ENCODE data around the gene GXYLT1.
"Not testable (repeated sequence)": the region's sequence is repeated elsewhere in the genome, so short reads cannot be mapped to it uniquely, and the experiment has no call there.

The GXYLT1 gene, protein sequence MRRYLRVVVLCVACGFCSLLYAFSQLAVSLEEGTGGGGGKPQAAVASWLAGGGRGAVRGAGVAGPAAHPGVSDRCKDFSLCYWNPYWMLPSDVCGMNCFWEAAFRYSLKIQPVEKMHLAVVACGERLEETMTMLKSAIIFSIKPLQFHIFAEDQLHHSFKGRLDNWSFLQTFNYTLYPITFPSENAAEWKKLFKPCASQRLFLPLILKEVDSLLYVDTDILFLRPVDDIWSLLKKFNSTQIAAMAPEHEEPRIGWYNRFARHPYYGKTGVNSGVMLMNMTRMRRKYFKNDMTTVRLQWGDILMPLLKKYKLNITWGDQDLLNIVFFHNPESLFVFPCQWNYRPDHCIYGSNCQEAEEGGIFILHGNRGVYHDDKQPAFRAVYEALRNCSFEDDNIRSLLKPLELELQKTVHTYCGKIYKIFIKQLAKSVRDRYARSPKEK

DNA sequence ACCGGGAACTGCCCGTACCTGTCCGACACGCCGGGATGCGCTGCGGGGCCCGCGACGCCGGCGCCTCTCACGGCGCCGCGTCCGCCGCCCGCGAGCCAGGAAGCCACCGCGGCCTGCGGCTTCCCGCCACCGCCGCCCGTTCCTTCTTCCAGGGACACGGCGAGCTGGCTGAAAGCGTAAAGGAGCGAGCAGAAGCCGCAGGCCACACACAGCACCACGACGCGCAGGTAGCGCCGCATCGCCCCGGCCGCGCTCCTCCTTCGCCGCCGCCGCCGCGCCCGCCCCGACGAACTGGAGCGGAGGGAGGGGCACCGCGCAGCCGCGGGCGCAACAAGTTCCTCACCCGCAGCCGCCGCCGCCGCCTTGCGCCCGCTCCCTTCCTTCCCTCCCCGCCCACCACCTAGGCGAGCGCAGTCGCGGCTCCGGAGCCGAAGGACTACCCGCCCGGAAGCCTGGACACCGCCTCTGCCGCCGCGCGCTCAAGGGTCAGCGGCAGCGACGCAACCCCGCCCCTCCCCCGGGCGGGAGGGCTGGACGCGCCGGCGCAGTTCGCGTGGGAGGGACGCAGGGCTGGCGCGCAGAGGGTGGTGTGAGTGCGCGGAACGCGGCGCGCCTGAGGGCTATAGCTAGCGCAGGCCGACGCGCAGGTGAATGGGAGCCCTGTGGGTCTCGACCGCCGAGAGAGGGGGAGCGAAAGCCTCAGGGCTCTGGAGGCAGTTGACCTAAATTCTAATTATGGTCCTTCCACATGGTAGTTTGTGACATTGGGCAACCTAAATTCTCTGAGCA is at the start of gene GXYLT1:
TSS of gene GXYLT1 (minus strand) at position 467 of the 789 bp plus-strand sequence. CDS start at position 239, 228 bp downstream.
- in situ Hi-C loops (cut with HindIII; ENCODE audit: low pct_ligation_motif_present, low pct_unique_long_range_greater_than_20kb, low sequenced_read_pairs), result no loop called here
- peak; percentile 99 for DNase-seq

DNA sequence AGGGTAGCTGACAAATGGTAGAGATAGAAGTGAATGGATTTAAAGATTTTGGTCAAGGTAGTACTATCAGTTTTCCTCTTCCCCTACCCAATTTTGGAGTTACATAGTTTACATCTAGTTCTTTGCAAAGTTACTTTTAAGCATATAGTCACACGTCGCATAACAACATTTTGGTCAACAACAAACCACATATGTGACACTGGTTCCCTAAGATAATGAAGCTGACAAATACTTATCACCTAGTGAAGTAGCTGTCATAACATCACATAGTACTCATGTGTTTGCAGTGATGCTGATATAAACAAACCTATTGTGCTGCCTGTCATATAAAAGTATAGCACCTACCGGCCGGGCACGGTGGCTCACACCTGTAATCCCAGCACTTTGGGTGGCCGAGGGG is 48.0 kb upstream of the GXYLT1 start:
- no peak for DNase-seq
- in situ Hi-C loops (cut with HindIII; ENCODE audit: low pct_ligation_motif_present, low pct_unique_long_range_greater_than_20kb, low sequenced_read_pairs), result no loop called here

DNA sequence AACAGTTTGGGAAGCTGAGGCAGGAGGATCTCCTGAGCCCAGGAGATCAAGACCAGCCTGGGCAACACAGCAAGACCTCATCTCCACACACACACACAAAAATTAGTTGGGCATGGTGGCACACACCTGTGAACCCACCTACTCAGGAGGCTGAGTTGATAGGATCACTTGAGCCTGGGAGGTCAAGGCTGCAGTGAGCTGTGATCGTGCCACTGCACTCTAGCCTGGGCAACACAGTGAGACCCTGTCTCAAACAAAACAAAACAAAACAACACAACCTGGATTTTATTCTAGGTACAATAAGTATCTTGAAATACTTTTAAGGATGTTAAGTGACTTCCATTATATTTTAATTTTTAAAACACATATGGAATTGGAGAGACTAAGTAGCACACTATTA is 47.6 kb upstream of the GXYLT1 start:
- in situ Hi-C loops (cut with HindIII; ENCODE audit: low pct_ligation_motif_present, low pct_unique_long_range_greater_than_20kb, low sequenced_read_pairs), result no loop called here

DNA sequence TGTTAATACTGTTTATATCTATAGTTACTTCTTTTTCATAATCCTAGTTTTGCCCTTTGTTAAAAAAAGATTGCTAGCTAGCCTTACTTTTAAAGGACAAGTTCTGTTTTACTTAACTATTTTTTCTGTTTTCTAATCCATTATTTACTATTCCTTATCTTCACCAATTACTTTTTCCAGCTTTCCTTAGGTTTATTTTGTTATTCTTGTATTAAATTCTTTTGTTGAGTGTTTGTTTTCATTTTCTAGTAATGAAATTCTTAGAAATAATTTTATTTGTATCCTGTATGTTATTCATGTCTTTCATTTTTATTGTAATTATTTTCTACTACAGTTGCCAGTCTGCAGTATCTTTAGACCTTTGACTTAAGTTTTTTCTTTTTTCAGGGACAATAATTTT is 45.7 kb upstream of the GXYLT1 start:
- in situ Hi-C loops (cut with HindIII; ENCODE audit: low pct_ligation_motif_present, low pct_unique_long_range_greater_than_20kb, low sequenced_read_pairs), result no loop called here

More for the DNA sequence above, 47.6 kb upstream of the GXYLT1 start:
- DNase-seq, result no peak

DNA sequence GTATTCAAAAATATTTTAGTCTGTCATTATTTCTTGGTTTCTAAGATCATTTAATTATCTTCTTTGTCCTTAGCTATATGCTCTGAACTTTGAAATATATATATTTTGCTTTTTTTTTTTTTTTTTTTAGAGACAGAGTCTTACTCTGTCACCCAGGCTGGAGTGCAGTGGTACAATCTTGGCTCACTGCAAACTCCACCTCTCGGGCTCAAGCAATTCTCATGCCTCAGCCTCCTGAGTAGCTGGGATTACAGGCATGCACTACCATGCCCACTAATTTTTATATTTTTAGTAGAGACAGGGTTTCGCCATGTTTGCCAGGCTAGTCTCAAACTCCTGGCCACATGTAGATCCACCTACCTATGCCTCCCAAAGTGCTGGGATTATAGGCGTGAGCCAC is 43.6 kb upstream of the GXYLT1 start:
- not testable (repeated sequence) for DNase-seq

More for the DNA sequence above, 45.7 kb upstream of the GXYLT1 start:
- no peak for DNase-seq

DNA sequence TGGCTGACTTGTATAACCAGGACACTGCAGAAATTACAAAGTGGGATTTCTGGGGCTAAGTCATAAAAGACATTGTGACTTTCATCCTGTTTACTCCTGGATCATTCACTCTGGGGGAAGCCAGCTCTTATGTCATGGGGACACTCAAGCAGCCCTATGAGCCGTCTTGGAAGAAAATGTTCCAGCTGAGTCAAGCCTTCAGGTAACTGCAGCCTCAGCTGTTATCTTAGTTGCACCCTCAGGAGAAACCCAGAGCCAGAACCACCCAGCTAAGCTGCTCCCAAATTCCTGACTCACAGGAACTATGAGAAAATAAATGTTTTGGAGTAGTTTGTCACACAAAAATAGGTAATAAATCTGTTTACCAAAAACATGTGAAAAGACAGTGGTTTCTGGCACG is 43.1 kb upstream of the GXYLT1 start:
- in situ Hi-C loops (cut with HindIII; ENCODE audit: low pct_ligation_motif_present, low pct_unique_long_range_greater_than_20kb, low sequenced_read_pairs), result no loop called here

More for the DNA sequence above, 43.6 kb upstream of the GXYLT1 start:
- in situ Hi-C loops (cut with HindIII; ENCODE audit: low pct_ligation_motif_present, low pct_unique_long_range_greater_than_20kb, low sequenced_read_pairs), result not testable (repeated sequence)

DNA sequence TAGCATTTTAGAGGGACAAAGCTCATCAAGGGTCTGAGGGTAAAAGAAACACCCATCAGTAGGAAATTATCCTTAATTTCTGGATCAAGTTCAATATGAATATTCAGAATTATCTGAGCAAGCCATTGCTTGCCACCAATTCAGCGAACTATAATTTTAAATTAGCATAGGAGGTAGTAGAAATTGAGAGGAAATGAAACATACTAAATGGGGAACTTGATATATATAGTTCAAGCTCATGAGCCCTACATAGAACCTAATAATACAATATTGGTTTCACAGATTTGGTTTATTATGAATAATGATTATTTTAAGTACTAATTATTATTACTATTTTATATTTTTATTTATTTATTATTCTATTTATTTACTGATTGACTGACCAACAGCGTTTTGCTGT is 42.1 kb upstream of the GXYLT1 start:
- no peak for DNase-seq
- in situ Hi-C loops (cut with HindIII; ENCODE audit: low pct_ligation_motif_present, low pct_unique_long_range_greater_than_20kb, low sequenced_read_pairs), result no loop called here

More for the DNA sequence above, 43.1 kb upstream of the GXYLT1 start:
- no peak for DNase-seq

DNA sequence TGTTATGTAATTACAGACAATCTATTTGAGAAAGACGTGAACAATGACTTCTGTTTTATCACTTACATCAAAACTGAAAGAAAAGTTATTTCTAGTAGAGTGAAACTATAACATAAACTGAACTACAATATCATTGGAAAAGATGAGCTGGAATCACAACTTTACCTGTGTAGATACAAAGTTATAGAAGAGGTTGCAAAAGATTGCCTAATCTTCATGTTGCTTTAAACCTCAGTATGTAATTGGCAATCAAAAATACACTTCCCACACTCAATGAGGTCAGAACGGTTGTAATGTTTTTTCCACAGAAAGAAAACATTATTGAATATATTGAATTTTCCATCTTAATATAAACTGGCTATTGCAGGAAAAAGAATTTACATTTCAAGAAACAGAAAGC is 37.7 kb upstream of the GXYLT1 start:
- in situ Hi-C loops (cut with HindIII; ENCODE audit: low pct_ligation_motif_present, low pct_unique_long_range_greater_than_20kb, low sequenced_read_pairs), result no loop called here
- no peak for DNase-seq

DNA sequence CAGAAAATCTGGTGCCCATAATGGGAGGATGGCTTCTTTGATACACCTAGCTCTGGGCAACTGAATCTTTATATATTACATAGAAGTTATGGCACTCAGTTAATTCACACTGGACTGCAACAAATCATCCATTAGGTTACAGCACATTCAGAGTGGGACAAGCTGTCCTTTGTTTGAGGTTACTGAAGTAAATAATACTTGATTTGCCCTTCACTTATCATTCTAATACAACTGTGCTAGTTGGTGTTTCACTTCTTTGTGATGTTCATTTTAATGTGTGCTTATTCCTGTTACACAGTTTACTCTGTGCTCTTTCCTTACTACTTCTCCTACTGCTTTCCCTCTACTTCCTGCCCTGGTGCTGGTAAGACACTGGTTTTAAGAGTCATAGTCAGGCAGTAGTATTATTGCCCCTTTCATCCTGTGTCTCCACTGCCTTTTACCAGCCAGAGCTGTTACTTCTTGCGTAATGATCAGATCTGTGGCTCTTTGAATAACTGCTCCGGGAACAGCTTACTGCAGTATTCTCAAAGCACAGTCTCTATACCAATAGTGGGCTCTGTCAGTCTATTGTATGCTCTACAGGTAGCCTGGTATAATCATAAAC is 36.4 kb upstream of the GXYLT1 start:
- no peak for DNase-seq
- in situ Hi-C loops (cut with HindIII; ENCODE audit: low pct_ligation_motif_present, low pct_unique_long_range_greater_than_20kb, low sequenced_read_pairs), result no loop called here

DNA sequence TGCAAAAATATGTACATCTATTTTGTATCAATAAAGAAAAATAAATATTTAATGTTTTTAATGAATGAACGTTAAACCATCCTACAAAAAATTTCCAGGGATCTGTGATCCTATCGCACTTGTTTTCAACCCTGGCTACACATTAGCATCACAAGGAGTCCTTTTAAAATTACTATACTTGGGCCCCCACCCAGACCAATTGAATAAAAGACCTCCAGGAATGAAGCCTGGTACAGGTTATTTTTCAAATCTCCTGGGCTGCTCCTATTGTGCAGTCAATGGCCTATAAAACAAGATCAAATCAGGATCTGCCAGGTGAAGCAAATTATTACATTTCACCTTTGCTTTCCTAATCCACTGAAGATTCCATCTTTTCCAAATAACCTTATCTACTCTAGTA is 33.4 kb upstream of the GXYLT1 start:
- in situ Hi-C loops (cut with HindIII; ENCODE audit: low pct_ligation_motif_present, low pct_unique_long_range_greater_than_20kb, low sequenced_read_pairs), result no loop called here
- no peak for DNase-seq

DNA sequence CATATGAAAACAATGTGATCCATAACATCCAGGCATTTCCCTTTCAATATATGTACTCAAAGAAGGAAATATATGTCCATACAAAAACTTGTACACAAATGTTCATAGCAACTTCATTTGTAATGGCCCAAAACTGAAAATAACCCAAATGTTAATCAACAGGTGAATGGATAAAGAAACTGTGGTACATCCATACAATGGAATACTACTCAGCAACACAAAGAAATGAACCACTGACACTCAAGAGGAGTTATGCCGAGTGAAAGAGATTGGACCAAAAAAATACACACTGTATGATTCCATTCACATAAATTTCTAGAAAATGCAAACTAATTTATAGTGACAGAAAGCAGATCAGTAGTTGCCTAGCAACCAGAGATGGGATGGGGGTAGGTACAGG is 30.3 kb upstream of the GXYLT1 start:
- DNase-seq, result no peak
- in situ Hi-C loops (cut with HindIII; ENCODE audit: low pct_ligation_motif_present, low pct_unique_long_range_greater_than_20kb, low sequenced_read_pairs), result no loop called here

DNA sequence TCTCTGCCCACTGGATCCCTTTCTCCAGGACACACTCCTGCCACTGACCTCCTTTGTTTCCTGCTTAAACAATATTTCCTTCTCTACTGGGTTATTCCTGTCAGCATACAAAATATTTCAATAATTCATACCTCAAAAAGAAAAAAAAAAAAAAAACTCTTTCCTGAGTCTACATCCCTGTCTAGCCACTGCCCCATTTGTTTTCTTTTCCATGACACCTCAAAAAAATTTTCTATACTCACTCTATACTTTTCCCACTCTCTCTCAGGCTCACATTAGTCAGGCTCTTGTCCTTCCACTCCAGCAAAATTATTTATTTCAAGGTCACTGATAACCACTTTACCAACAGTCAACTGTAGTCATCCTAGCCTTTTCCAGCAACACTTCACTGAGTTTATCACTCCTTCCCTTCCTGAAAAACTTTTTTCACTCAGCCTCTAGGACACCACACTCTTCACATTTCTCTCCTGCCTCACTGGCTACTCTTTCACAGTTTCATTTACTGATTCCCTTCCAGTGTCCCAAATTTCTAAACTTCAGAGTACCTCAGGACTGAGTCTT is 29.4 kb upstream of the GXYLT1 start:
- in situ Hi-C loops (cut with HindIII; ENCODE audit: low pct_ligation_motif_present, low pct_unique_long_range_greater_than_20kb, low sequenced_read_pairs), result no loop called here

DNA sequence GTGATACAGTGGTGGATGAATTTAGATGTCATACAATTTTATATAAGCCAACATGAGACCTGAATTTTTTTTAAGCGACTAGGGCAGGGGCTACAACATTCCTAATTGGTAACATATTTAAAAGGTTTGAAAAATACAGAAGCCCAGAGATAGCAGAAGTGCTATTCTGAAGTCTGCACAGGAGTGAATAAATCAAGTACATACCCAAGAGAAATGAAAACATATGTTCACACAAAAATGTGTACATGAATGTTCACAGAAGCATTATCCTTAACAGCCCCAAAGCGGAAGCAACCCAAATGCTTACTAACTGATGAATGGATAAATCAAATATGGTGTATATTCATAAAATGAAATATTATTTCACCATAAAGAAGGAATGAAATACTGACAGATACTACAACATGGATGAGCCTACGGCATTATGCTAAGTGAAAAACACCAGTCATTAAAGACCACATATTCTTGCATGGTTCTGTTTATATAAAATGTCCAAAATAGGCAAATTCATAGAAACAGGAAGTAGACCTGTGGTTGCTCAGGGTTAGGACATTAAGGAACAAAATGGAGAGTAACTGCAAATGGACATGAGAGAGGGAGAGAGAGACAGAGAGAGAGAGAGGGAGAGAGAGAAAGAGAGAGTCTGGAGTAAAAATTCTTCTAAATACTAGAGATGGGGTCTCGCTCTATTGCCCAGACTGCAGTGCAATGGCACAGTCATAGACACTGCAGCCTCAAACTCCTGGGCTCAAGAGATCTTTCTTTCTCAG is 28.0 kb upstream of the GXYLT1 start:
- no peak for DNase-seq
- in situ Hi-C loops (cut with HindIII; ENCODE audit: low pct_ligation_motif_present, low pct_unique_long_range_greater_than_20kb, low sequenced_read_pairs), result no loop called here

More for the DNA sequence above, 29.4 kb upstream of the GXYLT1 start:
- DNase-seq, result no peak

DNA sequence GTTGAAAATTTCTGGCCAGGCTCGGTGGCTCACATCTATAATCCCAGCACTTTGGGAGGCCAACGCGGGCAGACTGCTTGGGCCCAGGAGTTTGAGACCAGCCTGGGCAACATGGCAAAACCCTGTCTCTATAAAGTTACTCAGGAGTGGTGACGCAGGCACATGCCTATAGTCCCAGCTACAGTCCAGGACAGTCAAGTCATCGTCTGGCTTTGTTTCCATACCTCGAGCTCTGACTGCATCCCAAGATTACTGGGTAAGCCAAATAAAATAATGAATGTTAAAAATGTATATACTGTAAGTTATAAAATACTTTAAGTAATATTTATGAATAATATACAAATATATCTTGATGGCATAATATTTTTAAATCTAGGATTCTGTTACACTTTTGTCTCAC is 23.0 kb upstream of the GXYLT1 start:
- in situ Hi-C loops (cut with HindIII; ENCODE audit: low pct_ligation_motif_present, low pct_unique_long_range_greater_than_20kb, low sequenced_read_pairs), result no loop called here
- DNase-seq, result no peak

DNA sequence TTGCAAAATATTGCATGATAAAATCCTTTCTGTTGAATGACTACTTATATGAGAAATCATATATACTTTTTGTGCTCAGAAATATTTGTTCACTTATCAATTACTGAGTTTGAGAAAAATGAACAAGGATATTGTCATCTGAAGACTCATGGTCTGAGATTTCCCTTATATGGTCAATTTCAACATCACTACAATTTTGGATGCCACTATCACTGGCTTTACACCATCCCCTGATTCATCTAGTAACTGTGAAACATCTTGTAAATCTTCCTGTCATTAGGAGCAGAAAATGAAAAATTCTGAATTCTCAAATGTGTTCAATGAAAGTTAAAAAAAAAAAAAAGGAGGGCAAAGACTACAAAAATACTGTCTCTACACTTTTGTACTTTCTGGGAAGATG is 21.8 kb upstream of the GXYLT1 start:
- DNase-seq, result no peak
- in situ Hi-C loops (cut with HindIII; ENCODE audit: low pct_ligation_motif_present, low pct_unique_long_range_greater_than_20kb, low sequenced_read_pairs), result no loop called here

DNA sequence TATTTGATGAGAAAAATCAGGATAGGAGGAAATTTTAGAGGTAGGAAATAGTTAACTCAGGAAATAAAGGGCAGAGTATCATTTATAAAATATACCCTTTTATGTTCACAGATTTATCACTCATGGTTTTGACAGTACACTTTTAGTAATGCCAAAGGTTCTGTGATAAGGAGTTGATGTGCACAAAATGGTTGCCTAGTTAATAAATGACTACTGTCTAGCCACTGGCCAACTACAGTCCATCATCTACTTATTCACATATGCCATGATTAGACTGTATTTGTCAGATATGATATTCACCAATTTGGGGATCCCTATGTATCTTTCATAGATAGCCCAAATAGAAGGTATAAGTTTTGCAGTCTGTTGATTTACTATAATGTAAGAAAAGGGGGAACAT is 19.2 kb upstream of the GXYLT1 start:
- in situ Hi-C loops (cut with HindIII; ENCODE audit: low pct_ligation_motif_present, low pct_unique_long_range_greater_than_20kb, low sequenced_read_pairs), result no loop called here
- DNase-seq, result peak; percentile 55

DNA sequence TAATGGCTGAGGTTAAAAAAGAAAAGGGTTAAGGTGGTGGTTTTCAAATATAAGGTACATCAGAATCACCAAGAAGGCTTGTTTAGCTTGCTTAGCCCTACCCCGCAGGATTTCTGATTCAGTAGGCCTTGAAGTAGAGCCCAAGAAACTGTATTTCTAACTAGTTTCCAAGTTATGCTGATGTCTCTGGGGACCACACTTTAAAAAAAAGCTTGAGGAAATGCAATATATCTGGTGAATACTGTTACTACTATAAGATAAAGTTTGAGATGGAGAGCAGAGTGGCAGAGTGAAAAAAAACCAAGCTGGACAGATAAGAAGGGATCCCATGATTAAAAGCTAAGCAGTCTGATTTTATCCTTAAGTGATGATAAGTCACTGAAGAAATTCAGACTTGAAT is 18.3 kb upstream of the GXYLT1 start:
- DNase-seq, result no peak
- in situ Hi-C loops (cut with HindIII; ENCODE audit: low pct_ligation_motif_present, low pct_unique_long_range_greater_than_20kb, low sequenced_read_pairs), result no loop called here

DNA sequence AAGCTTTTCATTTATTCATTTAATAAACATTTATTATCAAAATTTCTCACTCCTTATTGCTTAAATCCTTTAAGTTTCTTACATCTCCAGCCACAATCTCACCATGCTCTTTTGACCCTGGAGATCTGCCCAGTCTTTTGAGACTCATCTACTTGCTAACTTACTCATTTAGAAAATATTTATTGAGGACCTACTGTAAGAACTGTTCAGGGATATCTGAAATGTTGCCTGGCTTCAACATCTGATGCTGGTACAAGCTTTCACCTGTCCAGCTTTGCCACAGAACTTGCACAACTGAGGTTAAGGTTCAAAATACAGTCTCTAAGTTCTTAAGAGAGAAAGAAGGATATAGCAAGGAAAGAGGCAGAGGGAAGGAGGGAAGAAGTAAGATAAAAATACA is 17.5 kb upstream of the GXYLT1 start:
- peak; percentile 72 for DNase-seq

More for the DNA sequence above, 17.5 kb upstream of the GXYLT1 start:
- in situ Hi-C loops (cut with HindIII; ENCODE audit: low pct_ligation_motif_present, low pct_unique_long_range_greater_than_20kb, low sequenced_read_pairs), result no loop called here

Measured in ACHN (cell line).